Measurements from ENCODE around the gene LRRC72. TPM values are rescaled to one million over a fixed set of nuclear protein-coding genes. Genes with fewer than 3 reads are reported as not detected.

LRRC72 gene
- total RNA-seq, 1 experiment from 2014 or later: not detected

GRCh38 chr7:16579216-16579615 is 52.6 kb downstream of the LRRC72 start:
- DNase-seq: no peak
- no peaks in the 10 kb centered on the region for H3K4me1 ChIP-seq (ENCODE audit: insufficient read depth, low read length)
- no peaks in the 10 kb centered on the region for H3K9me3 ChIP-seq (ENCODE audit: control insufficient read depth, low read depth, low read length)
- no CpG with 5 or more reads among the region's 8 CpGs for WGBS (ENCODE audit: extremely low coverage, insufficient read length, low lambda C conversion rate)
- H2AFZ ChIP-seq (ENCODE audit: low read length): no peak overlapping the region
- H2BK5ac ChIP-seq (ENCODE audit: insufficient read length, low read length): no peak overlapping the region
- Mint-ChIP-seq H3K4me3 (no peak overlapping the region), H3K27me3 (ENCODE audit: low read depth) (no peaks in the 10 kb centered on the region), H3K9me3 (no peaks in the 10 kb centered on the region), H3K36me3 (ENCODE audit: insufficient read depth in 1 of 3, low read depth in 3 of 3) (no peaks in the 10 kb centered on the region), H3K4me1 (peaks cover 3 to 6% of the 10 kb centered on the region in 2 experiments), H3K27ac (peak overlapping the region in 1 of 3 experiments; percentile 75; a peak in 1 of 7 replicates)
- H4K8ac ChIP-seq (replicated peaks; ENCODE audit: insufficient read length, low read depth, low read length): no peak overlapping the region
- H3K27ac ChIP-seq (ENCODE audit: insufficient read length, low read depth, low read length): no peak overlapping the region
- no peak overlapping the region for H3K23ac ChIP-seq (ENCODE audit: insufficient read length, low read depth, low read length)
- H2BK120ac ChIP-seq (ENCODE audit: low read depth, low read length, poor library complexity, severe bottlenecking): no peak overlapping the region
- no peak overlapping the region for H4K5ac ChIP-seq (ENCODE audit: insufficient read length, low read depth, low read length)
- H4K20me1 ChIP-seq (ENCODE audit: control insufficient read depth, insufficient read depth, insufficient read length): no peaks in the 10 kb centered on the region
- H3K18ac ChIP-seq (ENCODE audit: insufficient read length, low read depth, low read length): no peak overlapping the region
- no peak overlapping the region for H3K56ac ChIP-seq (ENCODE audit: insufficient read length, low read depth, low read length)
- H3K14ac ChIP-seq (ENCODE audit: insufficient read depth, low read length): no peak overlapping the region
- no peak overlapping the region for H3K4me2 ChIP-seq (ENCODE audit: insufficient read depth, insufficient read length, low read length)
- H3K27me3 ChIP-seq (ENCODE audit: insufficient read depth, low read length): no peaks in the 10 kb centered on the region
- no peak overlapping the region for H2BK15ac ChIP-seq (ENCODE audit: low read depth, low read length)
- no peak overlapping the region for H2BK20ac ChIP-seq (ENCODE audit: low read depth, low read length, poor library complexity, severe bottlenecking)
- H3K79me2 ChIP-seq (ENCODE audit: insufficient read depth, low read length): no peaks in the 10 kb centered on the region
- H3T11ph ChIP-seq (ENCODE audit: low read length): no peak overlapping the region
- no peak overlapping the region for H2BK12ac ChIP-seq (ENCODE audit: insufficient read length, low read depth, low read length)
- no peak for TF ChIP-seq CTCF (conservative IDR thresholded peaks at IDR 0.05)
- no peaks in the 10 kb centered on the region for H3K23me2 ChIP-seq (ENCODE audit: insufficient read length, low read depth, low read length, poor library complexity, severe bottlenecking)
- H4K91ac ChIP-seq (ENCODE audit: insufficient read length, low read depth, low read length): no peak overlapping the region
- H3K79me1 ChIP-seq (ENCODE audit: insufficient read depth, low read depth, low read length, poor library complexity, severe bottlenecking): no peaks in the 10 kb centered on the region
- H2AK5ac ChIP-seq (ENCODE audit: insufficient read length, low read length): no peak overlapping the region
- no peak overlapping the region for H3K9ac ChIP-seq (ENCODE audit: extremely low read depth, insufficient read length, low read length)
- no peak overlapping the region for H3K4ac ChIP-seq (ENCODE audit: low read depth, low read length)
